ENCODE results near the gene ERC2.

ERC2 gene

GRCh38 chr3:55537563-55537962 is 930.7 kb downstream of the ERC2 start:
- no peaks in the 10 kb centered on the region for H3K36me3 ChIP-seq (ENCODE audit: control insufficient read depth, insufficient read depth, low read length)
- no peaks in the 10 kb centered on the region for H3K4me1 ChIP-seq
- H3K9ac ChIP-seq: no peak overlapping the region
- no peak overlapping the region for H3K4me3 ChIP-seq (ENCODE audit: low read depth, low read length)
- no peaks in the 10 kb centered on the region for H3K27me3 ChIP-seq (ENCODE audit: control insufficient read depth, insufficient read depth, low read length)
- no peaks in the 10 kb centered on the region for H3K79me2 ChIP-seq
- TF ChIP-seq CTCF (IDR thresholded peaks at IDR 0.05): no peak
- H3K27ac ChIP-seq: no peak overlapping the region
- no peak overlapping the region for H2AFZ ChIP-seq
- H3K4me2 ChIP-seq (ENCODE audit: low read length): no peak overlapping the region
- no peaks in the 10 kb centered on the region for H3K9me3 ChIP-seq (ENCODE audit: control insufficient read depth, low read length)

GRCh38 chr3:55537129-55537528 is 931.1 kb downstream of the ERC2 start:
- H3K4me2 ChIP-seq (ENCODE audit: low read length): no peak overlapping the region
- H3K4me1 ChIP-seq: no peaks in the 10 kb centered on the region
- no peak overlapping the region for H3K4me3 ChIP-seq (ENCODE audit: low read depth, low read length)
- H3K27me3 ChIP-seq (ENCODE audit: control insufficient read depth, insufficient read depth, low read length): no peaks in the 10 kb centered on the region
- H3K9ac ChIP-seq: no peak overlapping the region
- H3K9me3 ChIP-seq (ENCODE audit: control insufficient read depth, low read length): no peaks in the 10 kb centered on the region
- no peak overlapping the region for H2AFZ ChIP-seq
- no peaks in the 10 kb centered on the region for H3K36me3 ChIP-seq (ENCODE audit: control insufficient read depth, insufficient read depth, low read length)
- no peak overlapping the region for H3K27ac ChIP-seq
- TF ChIP-seq CTCF (IDR thresholded peaks at IDR 0.05): no peak
- no peaks in the 10 kb centered on the region for H3K79me2 ChIP-seq

- TF ChIP-seq CTCF (IDR thresholded peaks at IDR 0.05): no peak
- H2AFZ ChIP-seq: no peak overlapping the region
- H3K36me3 ChIP-seq (ENCODE audit: control insufficient read depth, insufficient read depth, low read length): no peaks in the 10 kb centered on the region
- no peak overlapping the region for H3K9ac ChIP-seq
- H3K27ac ChIP-seq: no peak overlapping the region
- no peak overlapping the region for H3K4me2 ChIP-seq (ENCODE audit: low read length)
- H3K4me3 ChIP-seq (ENCODE audit: low read depth, low read length): no peak overlapping the region
- H3K4me1 ChIP-seq: no peaks in the 10 kb centered on the region
- no peaks in the 10 kb centered on the region for H3K27me3 ChIP-seq (ENCODE audit: control insufficient read depth, insufficient read depth, low read length)
- no peaks in the 10 kb centered on the region for H3K9me3 ChIP-seq (ENCODE audit: control insufficient read depth, low read length)
- H3K79me2 ChIP-seq: no peaks in the 10 kb centered on the region
Measured at GRCh38 chr3:55534876-55535275, 933.4 kb downstream of the ERC2 start.

GRCh38 chr3:55532806-55533205 is 935.5 kb downstream of the ERC2 start:
- Histone ChIP-seq H3K4me1 (no peaks in the 10 kb centered on the region), H3K4me2 (ENCODE audit: low read length) (no peak overlapping the region), H3K27ac (no peak overlapping the region), H3K9me3 (ENCODE audit: control insufficient read depth, low read length) (no peaks in the 10 kb centered on the region), H2AFZ (no peak overlapping the region), H3K79me2 (no peaks in the 10 kb centered on the region), H3K4me3 (ENCODE audit: low read depth, low read length) (no peak overlapping the region), H3K9ac (no peak overlapping the region), H3K27me3 (ENCODE audit: control insufficient read depth, insufficient read depth, low read length) (no peaks in the 10 kb centered on the region), H3K36me3 (ENCODE audit: control insufficient read depth, insufficient read depth, low read length) (no peaks in the 10 kb centered on the region)
- no peak for TF ChIP-seq CTCF (IDR thresholded peaks at IDR 0.05)

GRCh38 chr3:55531321-55531720 is 936.9 kb downstream of the ERC2 start:
- Histone ChIP-seq H3K79me2 (no peaks in the 10 kb centered on the region), H3K27me3 (ENCODE audit: control insufficient read depth, insufficient read depth, low read length) (no peaks in the 10 kb centered on the region), H2AFZ (no peak overlapping the region), H3K4me3 (ENCODE audit: low read depth, low read length) (no peak overlapping the region), H3K36me3 (ENCODE audit: control insufficient read depth, insufficient read depth, low read length) (no peaks in the 10 kb centered on the region), H3K4me2 (ENCODE audit: low read length) (no peak overlapping the region), H3K9ac (no peak overlapping the region), H3K27ac (no peak overlapping the region), H3K4me1 (no peaks in the 10 kb centered on the region), H3K9me3 (ENCODE audit: control insufficient read depth, low read length) (no peaks in the 10 kb centered on the region)
- no peak for TF ChIP-seq CTCF (IDR thresholded peaks at IDR 0.05)
